ENCODE measurements around the gene BAIAP2L1. TPM values are rescaled to one million over a fixed set of nuclear protein-coding genes. Genes with fewer than 3 reads are reported as not detected.
A peak's percentile ranks its signal among the peaks of the same experiment; 100 is the strongest.

BAIAP2L1 gene
- total RNA-seq, 1 donor from 2014 or later = 20.6 TPM

DNA sequence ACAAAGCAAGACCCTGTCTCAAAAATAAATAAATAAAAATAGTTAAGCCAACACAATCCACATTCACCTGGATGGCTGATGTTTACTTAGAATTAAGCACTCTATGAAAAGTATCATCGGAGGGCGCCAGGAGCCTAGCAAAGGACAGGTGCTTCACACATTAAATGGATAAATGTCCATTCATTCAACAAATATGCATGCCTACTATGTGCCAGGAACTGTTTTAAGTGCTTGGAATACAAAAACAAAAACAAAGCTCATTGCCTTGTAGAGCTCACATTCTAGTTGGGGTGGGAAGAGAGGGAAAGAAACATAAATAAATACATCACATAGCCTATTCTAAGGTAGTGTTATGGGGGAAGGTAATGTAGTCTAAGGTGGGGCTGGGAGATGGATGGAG is 4.1 kb downstream of the BAIAP2L1 start:
- peaks cover 9% of the 10 kb centered on the region for H3K27me3 Mint-ChIP-seq (ENCODE audit: unreplicated experiment)
- TF ChIP-seq, protein P1, sequence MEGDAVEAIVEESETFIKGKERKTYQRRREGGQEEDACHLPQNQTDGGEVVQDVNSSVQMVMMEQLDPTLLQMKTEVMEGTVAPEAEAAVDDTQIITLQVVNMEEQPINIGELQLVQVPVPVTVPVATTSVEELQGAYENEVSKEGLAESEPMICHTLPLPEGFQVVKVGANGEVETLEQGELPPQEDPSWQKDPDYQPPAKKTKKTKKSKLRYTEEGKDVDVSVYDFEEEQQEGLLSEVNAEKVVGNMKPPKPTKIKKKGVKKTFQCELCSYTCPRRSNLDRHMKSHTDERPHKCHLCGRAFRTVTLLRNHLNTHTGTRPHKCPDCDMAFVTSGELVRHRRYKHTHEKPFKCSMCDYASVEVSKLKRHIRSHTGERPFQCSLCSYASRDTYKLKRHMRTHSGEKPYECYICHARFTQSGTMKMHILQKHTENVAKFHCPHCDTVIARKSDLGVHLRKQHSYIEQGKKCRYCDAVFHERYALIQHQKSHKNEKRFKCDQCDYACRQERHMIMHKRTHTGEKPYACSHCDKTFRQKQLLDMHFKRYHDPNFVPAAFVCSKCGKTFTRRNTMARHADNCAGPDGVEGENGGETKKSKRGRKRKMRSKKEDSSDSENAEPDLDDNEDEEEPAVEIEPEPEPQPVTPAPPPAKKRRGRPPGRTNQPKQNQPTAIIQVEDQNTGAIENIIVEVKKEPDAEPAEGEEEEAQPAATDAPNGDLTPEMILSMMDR (IDR thresholded peaks at IDR 0.05; ENCODE audit: unreplicated experiment) = no peak
- DNase-seq (ENCODE audit: low spot score) = no peak
- peaks cover 10% of the 10 kb centered on the region for H3K4me1 Mint-ChIP-seq (ENCODE audit: unreplicated experiment)
- H3K9me3 Mint-ChIP-seq (ENCODE audit: unreplicated experiment) = no peaks in the 10 kb centered on the region
- H3K27ac Mint-ChIP-seq (ENCODE audit: unreplicated experiment) = peak overlapping the region; percentile 27
- H3K36me3 Mint-ChIP-seq (ENCODE audit: low read depth, unreplicated experiment) = no peaks in the 10 kb centered on the region
- H3K4me3 Mint-ChIP-seq (ENCODE audit: unreplicated experiment) = no peak overlapping the region

DNA sequence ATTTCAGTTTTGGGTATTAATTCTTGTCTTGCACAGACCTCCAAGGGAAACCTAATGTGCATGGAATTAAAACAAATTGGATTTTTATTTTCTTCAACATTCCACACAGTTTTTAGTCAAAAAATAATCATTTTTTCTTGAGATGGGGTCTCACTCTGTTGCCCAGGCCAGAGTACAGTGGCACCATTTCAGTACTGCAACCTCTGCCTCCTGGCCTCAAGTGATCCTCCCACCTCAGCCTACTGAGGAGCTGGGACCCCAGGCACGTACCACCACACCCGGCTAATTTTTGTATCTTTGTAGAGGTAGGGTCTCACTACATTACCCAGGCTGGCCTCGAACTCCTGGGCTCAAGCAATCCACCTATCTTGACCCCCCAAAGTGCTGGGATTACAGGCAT is 4.9 kb downstream of the BAIAP2L1 start:
- Mint-ChIP-seq H3K36me3 (ENCODE audit: low read depth, unreplicated experiment) (no peaks in the 10 kb centered on the region), H3K4me3 (ENCODE audit: unreplicated experiment) (no peak overlapping the region), H3K27ac (ENCODE audit: unreplicated experiment) (no peak overlapping the region), H3K27me3 (ENCODE audit: unreplicated experiment) (peaks cover 8% of the 10 kb centered on the region), H3K9me3 (ENCODE audit: unreplicated experiment) (no peaks in the 10 kb centered on the region), H3K4me1 (ENCODE audit: unreplicated experiment) (peaks cover 10% of the 10 kb centered on the region)
- TF ChIP-seq, protein P1 (IDR thresholded peaks at IDR 0.05; ENCODE audit: unreplicated experiment) = no peak
- DNase-seq (ENCODE audit: low spot score) = no peak

DNA sequence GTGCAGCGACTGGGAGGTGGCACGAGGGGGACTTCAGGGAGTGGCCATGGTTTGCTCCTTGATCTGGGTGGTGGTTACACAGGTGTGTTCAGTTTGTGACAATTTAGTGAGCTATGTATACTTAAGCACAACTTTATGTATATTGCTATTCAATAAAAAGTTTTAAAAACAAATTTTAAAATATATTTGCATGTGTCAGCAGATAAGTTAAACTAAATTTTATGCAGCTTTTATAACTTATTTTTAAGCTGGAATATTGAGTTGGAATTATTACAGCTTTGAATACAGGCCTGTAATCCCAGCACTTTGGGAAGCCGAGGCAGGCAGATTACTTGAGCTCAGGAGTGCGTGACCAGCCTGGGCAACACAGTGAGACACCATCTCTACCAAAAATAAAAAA is 5.4 kb downstream of the BAIAP2L1 start:
- H3K27me3 Mint-ChIP-seq (ENCODE audit: unreplicated experiment) = peaks cover 8% of the 10 kb centered on the region
- H3K4me3 Mint-ChIP-seq (ENCODE audit: unreplicated experiment) = no peak overlapping the region
- H3K9me3 Mint-ChIP-seq (ENCODE audit: unreplicated experiment) = no peaks in the 10 kb centered on the region
- no peak for DNase-seq (ENCODE audit: low spot score)
- no peaks in the 10 kb centered on the region for H3K36me3 Mint-ChIP-seq (ENCODE audit: low read depth, unreplicated experiment)
- no peak overlapping the region for H3K27ac Mint-ChIP-seq (ENCODE audit: unreplicated experiment)
- TF ChIP-seq, protein P1 (IDR thresholded peaks at IDR 0.05; ENCODE audit: unreplicated experiment) = no peak
- peaks cover 10% of the 10 kb centered on the region for H3K4me1 Mint-ChIP-seq (ENCODE audit: unreplicated experiment)

DNA sequence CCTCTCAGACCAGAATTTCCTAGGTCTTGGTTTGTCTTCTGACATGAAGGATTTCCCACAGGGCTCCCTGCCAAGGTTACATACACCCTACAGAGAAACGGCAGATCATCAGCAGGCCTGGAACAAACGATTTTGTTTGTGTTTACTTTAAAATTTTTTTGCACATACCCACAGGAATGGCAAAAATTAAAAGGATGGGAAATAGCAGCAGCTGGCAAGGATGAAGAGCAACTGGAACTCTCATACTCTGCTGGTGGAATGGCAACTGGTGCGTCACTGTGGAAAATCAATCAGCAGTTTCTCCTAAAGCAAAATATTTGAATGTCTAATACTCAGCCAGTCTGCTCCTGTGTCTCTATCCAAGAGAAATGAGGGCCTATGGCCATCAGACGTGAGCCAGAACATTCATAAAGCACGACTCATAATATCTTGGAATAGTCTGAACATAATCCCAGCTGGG is 6.5 kb downstream of the BAIAP2L1 start:
- TF ChIP-seq, protein P1 (IDR thresholded peaks at IDR 0.05; ENCODE audit: unreplicated experiment) = no peak
- peaks cover 7% of the 10 kb centered on the region for H3K4me1 Mint-ChIP-seq (ENCODE audit: unreplicated experiment)
- H3K4me3 Mint-ChIP-seq (ENCODE audit: unreplicated experiment) = no peak overlapping the region
- no peak for DNase-seq (ENCODE audit: low spot score)
- no peaks in the 10 kb centered on the region for H3K36me3 Mint-ChIP-seq (ENCODE audit: low read depth, unreplicated experiment)
- H3K27me3 Mint-ChIP-seq (ENCODE audit: unreplicated experiment) = peaks cover 5% of the 10 kb centered on the region
- no peaks in the 10 kb centered on the region for H3K9me3 Mint-ChIP-seq (ENCODE audit: unreplicated experiment)
- H3K27ac Mint-ChIP-seq (ENCODE audit: unreplicated experiment) = no peak overlapping the region

DNA sequence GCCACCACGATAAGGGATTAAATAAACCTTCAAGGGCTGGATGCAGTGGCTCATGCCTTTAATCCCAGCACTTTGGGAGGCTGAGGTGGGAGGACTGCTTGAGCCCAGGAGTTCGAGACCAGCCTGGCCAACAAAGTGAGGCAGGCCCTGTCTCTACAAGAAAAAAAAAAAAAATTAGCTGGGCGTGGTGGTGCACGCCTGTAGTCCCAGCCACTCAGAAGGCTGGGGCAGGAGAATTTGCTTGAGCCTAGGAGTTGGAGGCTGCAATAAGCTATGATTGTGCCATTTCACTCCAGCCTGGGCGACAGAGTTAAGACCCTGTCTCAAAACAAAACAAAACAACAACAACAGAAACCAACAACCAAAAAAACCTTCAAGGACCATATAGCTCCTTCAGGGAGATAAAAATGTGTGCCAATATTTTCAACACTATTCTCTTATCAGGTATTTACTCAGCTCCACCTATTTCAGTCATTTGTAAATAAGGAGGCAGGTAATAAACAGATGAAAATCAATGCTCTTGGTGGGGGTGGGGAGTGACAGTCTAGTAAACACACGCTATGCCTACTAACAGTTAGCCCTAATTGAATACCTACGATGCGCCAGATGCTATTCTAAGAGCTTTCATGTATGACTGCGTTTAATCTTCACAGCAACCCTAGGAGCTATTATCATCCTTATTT is 13.2 kb downstream of the BAIAP2L1 start:
- Mint-ChIP-seq H3K27me3 (ENCODE audit: unreplicated experiment) (peaks cover 1% of the 10 kb centered on the region), H3K9me3 (ENCODE audit: unreplicated experiment) (no peaks in the 10 kb centered on the region)

More for the DNA sequence above, 13.2 kb downstream of the BAIAP2L1 start:
- Mint-ChIP-seq H3K4me1 (ENCODE audit: unreplicated experiment) (no peaks in the 10 kb centered on the region), H3K4me3 (ENCODE audit: unreplicated experiment) (no peak overlapping the region), H3K27ac (ENCODE audit: unreplicated experiment) (no peak overlapping the region), H3K36me3 (ENCODE audit: low read depth, unreplicated experiment) (peaks cover 5% of the 10 kb centered on the region)
- DNase-seq (ENCODE audit: low spot score) = no peak
- TF ChIP-seq, protein P1 (IDR thresholded peaks at IDR 0.05; ENCODE audit: unreplicated experiment) = no peak
